HL-60 (cell line): ENCODE measurements around the gene CHML.
"Not testable (repeated sequence)": the region's sequence is repeated elsewhere in the genome, so short reads cannot be mapped to it uniquely, and the experiment has no call there.

Experiments
- DNase-seq, 2 experiments: peaks; one replicate each; pipeline ENCODE4 v3.0.0-alpha.2; 2010 to 2020; ENCODE audit warnings: low read depth in 1 of 2, low spot score in 1 of 2
- H3K27ac ChIP-seq: fragments of 250-450 bp; sonication (Bioruptor Pico); replicated peaks from 2 replicates; pipeline ENCODE4 v1.5.1; 2020; ENCODE audit warnings: mild to moderate bottlenecking, moderate library complexity
- H3K27me3 ChIP-seq: fragments of 250-450 bp; sonication (Bioruptor Pico); 2 replicates; pipeline ENCODE4 v1.5.1; 2021; ENCODE audit warnings: mild to moderate bottlenecking, moderate library complexity; ENCODE audit not compliant: insufficient read depth, poor library complexity, severe bottlenecking
- H3K4me3 ChIP-seq: replicated peaks from 2 replicates; pipeline ENCODE4 v1.5.1; 2011; ENCODE audit warnings: mild to moderate bottlenecking, control low read depth, low read length; ENCODE audit not compliant: insufficient read depth
- GABPA ChIP-seq: IDR thresholded peaks from 2 replicates; pipeline ENCODE4 v1.6.1; 2012; ENCODE audit warnings: low read depth
- POLR2AphosphoS5 ChIP-seq: IDR thresholded peaks from 2 replicates; pipeline ENCODE4 v1.6.1; 2012; ENCODE audit warnings: low read depth
- SPI1 ChIP-seq: IDR thresholded peaks from 2 replicates; pipeline ENCODE4 v1.6.1; 2012; ENCODE audit warnings: low read depth, mild to moderate bottlenecking, borderline replicate concordance
- TF ChIP-seq, protein P1 (sequence below): IDR thresholded peaks from 2 replicates; pipeline ENCODE4 v1.6.1; 2012; ENCODE audit warnings: low read depth; ENCODE audit not compliant: insufficient replicate concordance
- TF ChIP-seq, protein P2 (sequence below): IDR thresholded peaks from one replicate; pipeline ENCODE4 v1.5.1; 2011; ENCODE audit warnings: low read length, control low read depth, inconsistent platforms; ENCODE audit not compliant: insufficient read depth

The CHML gene

DNA sequence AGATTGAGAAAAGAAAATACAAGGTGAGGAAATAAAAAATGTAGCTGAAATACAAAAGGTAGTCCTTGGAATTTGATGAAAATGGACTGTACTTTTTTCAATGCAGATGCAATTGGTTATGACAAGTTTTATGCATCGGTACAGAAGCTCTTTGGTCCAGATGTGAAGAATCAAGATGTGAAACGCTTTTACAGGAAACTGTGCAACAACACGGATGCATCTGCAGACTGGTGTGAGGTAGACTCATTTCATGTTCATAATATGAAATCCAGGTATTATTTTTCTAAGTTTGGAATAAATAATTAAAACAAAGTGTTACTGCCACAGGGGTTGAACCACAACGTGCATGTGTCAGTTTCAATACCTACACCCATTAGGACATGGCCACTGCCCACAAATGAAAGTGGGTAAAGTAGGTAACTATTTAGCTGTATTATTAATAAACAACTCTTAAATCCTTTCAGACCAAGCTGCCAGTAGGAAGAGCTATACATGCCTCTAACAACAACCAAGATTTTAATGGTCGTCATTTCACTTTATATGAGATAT lies 20.3 kb upstream of the CHML start:
- no peak overlapping the region for H3K27ac ChIP-seq
- H3K4me3 ChIP-seq: no peak overlapping the region
- TF ChIP-seq, protein P1, sequence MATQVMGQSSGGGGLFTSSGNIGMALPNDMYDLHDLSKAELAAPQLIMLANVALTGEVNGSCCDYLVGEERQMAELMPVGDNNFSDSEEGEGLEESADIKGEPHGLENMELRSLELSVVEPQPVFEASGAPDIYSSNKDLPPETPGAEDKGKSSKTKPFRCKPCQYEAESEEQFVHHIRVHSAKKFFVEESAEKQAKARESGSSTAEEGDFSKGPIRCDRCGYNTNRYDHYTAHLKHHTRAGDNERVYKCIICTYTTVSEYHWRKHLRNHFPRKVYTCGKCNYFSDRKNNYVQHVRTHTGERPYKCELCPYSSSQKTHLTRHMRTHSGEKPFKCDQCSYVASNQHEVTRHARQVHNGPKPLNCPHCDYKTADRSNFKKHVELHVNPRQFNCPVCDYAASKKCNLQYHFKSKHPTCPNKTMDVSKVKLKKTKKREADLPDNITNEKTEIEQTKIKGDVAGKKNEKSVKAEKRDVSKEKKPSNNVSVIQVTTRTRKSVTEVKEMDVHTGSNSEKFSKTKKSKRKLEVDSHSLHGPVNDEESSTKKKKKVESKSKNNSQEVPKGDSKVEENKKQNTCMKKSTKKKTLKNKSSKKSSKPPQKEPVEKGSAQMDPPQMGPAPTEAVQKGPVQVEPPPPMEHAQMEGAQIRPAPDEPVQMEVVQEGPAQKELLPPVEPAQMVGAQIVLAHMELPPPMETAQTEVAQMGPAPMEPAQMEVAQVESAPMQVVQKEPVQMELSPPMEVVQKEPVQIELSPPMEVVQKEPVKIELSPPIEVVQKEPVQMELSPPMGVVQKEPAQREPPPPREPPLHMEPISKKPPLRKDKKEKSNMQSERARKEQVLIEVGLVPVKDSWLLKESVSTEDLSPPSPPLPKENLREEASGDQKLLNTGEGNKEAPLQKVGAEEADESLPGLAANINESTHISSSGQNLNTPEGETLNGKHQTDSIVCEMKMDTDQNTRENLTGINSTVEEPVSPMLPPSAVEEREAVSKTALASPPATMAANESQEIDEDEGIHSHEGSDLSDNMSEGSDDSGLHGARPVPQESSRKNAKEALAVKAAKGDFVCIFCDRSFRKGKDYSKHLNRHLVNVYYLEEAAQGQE: no peak
- TF ChIP-seq, protein P2, sequence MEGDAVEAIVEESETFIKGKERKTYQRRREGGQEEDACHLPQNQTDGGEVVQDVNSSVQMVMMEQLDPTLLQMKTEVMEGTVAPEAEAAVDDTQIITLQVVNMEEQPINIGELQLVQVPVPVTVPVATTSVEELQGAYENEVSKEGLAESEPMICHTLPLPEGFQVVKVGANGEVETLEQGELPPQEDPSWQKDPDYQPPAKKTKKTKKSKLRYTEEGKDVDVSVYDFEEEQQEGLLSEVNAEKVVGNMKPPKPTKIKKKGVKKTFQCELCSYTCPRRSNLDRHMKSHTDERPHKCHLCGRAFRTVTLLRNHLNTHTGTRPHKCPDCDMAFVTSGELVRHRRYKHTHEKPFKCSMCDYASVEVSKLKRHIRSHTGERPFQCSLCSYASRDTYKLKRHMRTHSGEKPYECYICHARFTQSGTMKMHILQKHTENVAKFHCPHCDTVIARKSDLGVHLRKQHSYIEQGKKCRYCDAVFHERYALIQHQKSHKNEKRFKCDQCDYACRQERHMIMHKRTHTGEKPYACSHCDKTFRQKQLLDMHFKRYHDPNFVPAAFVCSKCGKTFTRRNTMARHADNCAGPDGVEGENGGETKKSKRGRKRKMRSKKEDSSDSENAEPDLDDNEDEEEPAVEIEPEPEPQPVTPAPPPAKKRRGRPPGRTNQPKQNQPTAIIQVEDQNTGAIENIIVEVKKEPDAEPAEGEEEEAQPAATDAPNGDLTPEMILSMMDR: no peak
- TF ChIP-seq SPI1 (no peak), GABPA (no peak), POLR2AphosphoS5 (no peak)
- H3K27me3 ChIP-seq: peaks cover 8% of the 10 kb centered on the region
- no peak for DNase-seq

DNA sequence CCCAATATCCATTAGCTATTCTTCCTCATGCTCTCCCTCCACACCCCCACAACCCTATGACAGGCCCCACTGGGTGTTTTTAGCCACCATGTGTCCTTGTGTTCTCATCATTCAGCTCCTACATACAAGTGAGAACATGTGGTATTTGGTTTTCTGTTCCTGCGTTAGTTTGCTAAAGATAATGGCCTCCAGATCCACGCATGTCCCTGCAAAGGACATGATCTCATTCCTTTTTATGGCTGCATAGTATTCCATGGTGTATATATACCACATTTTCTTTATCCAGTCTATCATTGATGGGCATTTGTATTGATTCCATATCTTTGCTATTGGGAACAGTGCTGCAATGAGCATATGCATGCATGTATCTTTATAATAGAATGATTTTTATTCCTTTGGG lies 18.8 kb upstream of the CHML start:
- not testable (repeated sequence) for DNase-seq, H3K4me3 ChIP-seq, H3K27me3 ChIP-seq, H3K27ac ChIP-seq

DNA sequence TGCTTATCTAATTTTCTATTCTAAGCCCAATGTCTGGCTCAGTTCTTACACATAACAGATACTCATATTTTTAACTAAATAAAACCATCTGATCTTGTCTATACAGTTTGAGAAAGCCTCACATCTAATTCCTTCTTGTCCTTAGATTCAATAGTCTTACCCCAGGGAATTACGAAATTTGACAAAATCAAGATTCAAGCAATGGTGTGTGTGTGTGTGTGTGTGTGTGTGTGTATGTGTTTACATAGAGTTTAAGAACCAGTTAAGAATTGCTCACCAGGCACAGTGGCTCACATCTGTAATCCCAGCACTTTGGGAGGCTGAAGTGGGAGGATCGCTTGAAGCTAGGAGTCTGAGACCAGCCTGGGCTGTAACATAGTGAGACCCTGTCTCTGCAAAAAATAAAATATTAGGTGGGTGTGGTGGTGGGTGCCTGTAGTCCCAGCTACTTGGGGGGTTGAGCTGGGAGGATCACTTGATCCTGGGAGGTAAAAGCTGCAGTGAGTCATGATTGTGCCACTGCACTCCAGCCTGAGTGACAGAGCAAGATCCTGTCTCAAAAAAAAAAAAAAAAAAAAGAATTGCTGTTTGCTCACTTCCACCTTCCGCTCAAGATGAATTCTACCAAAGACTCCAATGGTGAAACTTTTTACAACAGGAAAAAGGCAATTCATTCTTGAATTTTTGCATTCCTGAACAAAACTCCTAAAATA lies 18.1 kb upstream of the CHML start:
- Histone ChIP-seq H3K27me3 (peaks cover 6% of the 10 kb centered on the region), H3K4me3 (no peak overlapping the region), H3K27ac (no peak overlapping the region)
- DNase-seq: no peak
- TF ChIP-seq, protein P1: no peak
- no peak for TF ChIP-seq SPI1
- TF ChIP-seq GABPA: no peak
- TF ChIP-seq, protein P2: no peak
- TF ChIP-seq POLR2AphosphoS5: no peak

DNA sequence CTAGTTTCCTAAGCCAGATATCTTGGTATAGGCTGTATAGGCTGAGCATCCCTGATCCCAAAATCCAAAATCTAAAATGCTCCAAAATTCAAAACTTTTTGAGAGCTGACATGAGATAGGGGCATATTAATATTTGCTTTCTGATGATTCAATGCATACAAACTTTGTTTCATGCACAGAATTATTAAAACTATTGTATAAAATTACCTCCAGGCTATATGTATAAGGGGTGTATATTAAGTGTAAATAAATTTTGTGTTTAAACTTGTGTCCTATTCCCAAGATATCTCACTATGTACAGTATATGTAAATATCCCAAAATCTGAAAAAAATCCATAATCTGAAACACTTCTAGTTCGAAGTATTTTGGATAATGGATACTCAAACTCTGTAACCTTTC lies 14.5 kb upstream of the CHML start:
- no peak for DNase-seq
- Histone ChIP-seq H3K27me3 (peaks cover 3% of the 10 kb centered on the region), H3K4me3 (no peak overlapping the region), H3K27ac (no peak overlapping the region)
- TF ChIP-seq, protein P1: no peak
- TF ChIP-seq GABPA (no peak), SPI1 (no peak), POLR2AphosphoS5 (no peak)
- TF ChIP-seq, protein P2: no peak
